ENCODE data around the gene MYCBP2.

DNA sequence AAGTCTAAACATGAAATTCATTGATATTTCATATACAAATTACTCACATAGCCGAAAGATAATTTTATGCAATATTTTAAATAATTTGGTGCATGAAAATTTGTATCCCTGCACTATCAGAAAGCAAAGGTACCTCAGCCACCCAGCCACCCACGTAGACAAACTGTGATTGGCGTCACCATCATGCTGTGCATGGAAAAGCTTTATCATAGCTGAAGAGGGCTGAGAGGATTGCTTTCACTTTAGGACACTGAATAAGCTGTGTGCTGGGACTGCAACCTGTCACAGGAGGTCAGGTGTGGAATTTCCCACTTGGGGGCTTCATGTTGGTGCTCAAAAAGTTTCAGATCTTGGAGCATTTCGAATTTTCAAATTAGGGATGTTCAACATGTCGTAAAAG is 96.3 kb downstream of the MYCBP2 start:
- TF ChIP-seq, protein P1, sequence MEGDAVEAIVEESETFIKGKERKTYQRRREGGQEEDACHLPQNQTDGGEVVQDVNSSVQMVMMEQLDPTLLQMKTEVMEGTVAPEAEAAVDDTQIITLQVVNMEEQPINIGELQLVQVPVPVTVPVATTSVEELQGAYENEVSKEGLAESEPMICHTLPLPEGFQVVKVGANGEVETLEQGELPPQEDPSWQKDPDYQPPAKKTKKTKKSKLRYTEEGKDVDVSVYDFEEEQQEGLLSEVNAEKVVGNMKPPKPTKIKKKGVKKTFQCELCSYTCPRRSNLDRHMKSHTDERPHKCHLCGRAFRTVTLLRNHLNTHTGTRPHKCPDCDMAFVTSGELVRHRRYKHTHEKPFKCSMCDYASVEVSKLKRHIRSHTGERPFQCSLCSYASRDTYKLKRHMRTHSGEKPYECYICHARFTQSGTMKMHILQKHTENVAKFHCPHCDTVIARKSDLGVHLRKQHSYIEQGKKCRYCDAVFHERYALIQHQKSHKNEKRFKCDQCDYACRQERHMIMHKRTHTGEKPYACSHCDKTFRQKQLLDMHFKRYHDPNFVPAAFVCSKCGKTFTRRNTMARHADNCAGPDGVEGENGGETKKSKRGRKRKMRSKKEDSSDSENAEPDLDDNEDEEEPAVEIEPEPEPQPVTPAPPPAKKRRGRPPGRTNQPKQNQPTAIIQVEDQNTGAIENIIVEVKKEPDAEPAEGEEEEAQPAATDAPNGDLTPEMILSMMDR (conservative IDR thresholded peaks at IDR 0.05 in 1 of 2, IDR thresholded peaks at IDR 0.05 in 1 of 2; ENCODE audit: extremely low read depth in 1 of 2, insufficient read depth in 1 of 2, low read depth in 1 of 2, low read length in 2 of 2): no peak
- TF ChIP-seq EZH2 (IDR thresholded peaks at IDR 0.05; ENCODE audit: borderline replicate concordance, low read length): no peak
